GM12875 (cell line): ENCODE data around the gene LITAFD.
A peak's percentile ranks its signal among the peaks of the same experiment; 100 is the strongest.

Experiments used
- H3K4me3 ChIP-seq: one replicate; pipeline ENCODE4 v1.5.1; 2011; ENCODE audit warnings: low read depth, low read length, control low read depth
- CTCF ChIP-seq: IDR thresholded peaks from 2 replicates; pipeline ENCODE4 v1.5.1; 2011; ENCODE audit warnings: low read depth, mild to moderate bottlenecking, control low read depth, inconsistent platforms, low read length, moderate library complexity, borderline replicate concordance; ENCODE audit not compliant: insufficient read depth

LITAFD gene

GRCh38 chr16:8901320-8901861, 19.2 kb downstream of the LITAFD start:
- TF ChIP-seq CTCF: no peak
- no peak overlapping the region for H3K4me3 ChIP-seq

- TF ChIP-seq CTCF: no peak
- no peak overlapping the region for H3K4me3 ChIP-seq
These were observed 20.9 kb downstream of the LITAFD start for GRCh38 chr16:8903004-8903403.

GRCh38 chr16:8904018-8904430, 21.9 kb downstream of the LITAFD start:
- TF ChIP-seq CTCF: no peak

GRCh38 chr16:8905168-8905762, 23.1 kb downstream of the LITAFD start:
- peak; percentile 45; the same call in 1 of the 2 replicates for TF ChIP-seq CTCF
- H3K4me3 ChIP-seq: no peak overlapping the region

More at GRCh38 chr16:8904018-8904430, 21.9 kb downstream of the LITAFD start:
- H3K4me3 ChIP-seq: no peak overlapping the region

GRCh38 chr16:8905795-8906591, 23.8 kb downstream of the LITAFD start:
- H3K4me3 ChIP-seq: no peak overlapping the region
- no peak for TF ChIP-seq CTCF

- no peak overlapping the region for H3K4me3 ChIP-seq
- no peak for TF ChIP-seq CTCF
These were observed 24.9 kb downstream of the LITAFD start for GRCh38 chr16:8907096-8907495.
